Endothelial cell of umbilical vein (primary cell): ENCODE results near the gene PNPLA6. TPM values are rescaled to one million over a fixed set of nuclear protein-coding genes. Genes with fewer than 3 reads are reported as not detected.

ENCODE experiments used
- BruUV-seq: library from RNA; stranded (reverse); fragments of 400-500 nt; replicated peaks from 2 replicates; lab custom pipeline; 2021; lab: Mats Ljungman, UMichigan
- CTCF ChIA-PET: fragments of 300-600, 350-600 bp; sonication (Branson Sonifier 250); formaldehyde crosslinking; loops from one replicate; lab custom pipeline; 2021; ENCODE audit warnings: antibody characterized with exemption, inconsistent platforms; lab: Charles Lee
- POLR2A ChIA-PET: fragments of 300-600, 350-600 bp; sonication (Branson Sonifier 250); formaldehyde crosslinking; loops from one replicate; lab custom pipeline; 2021; ENCODE audit warnings: antibody characterized with exemption, inconsistent platforms; lab: Charles Lee
- DNase-seq: peaks from one replicate; pipeline ENCODE4 v3.0.0-alpha.2; 2011; ENCODE audit warnings: low read depth, low spot score
- FAIRE-seq: peaks from 2 replicates; lab custom pipeline; 2011; peaks lifted over from hg19 to GRCh38; lab: Jason Lieb, UNC
- H2AFZ ChIP-seq: 2 replicates; pipeline ENCODE4 v1.6.0; 2012; ENCODE audit warnings: low read depth, low read length, control low read depth, inconsistent platforms
- H3K27ac ChIP-seq: 2 replicates; pipeline ENCODE4 v1.5.1; 2011; ENCODE audit warnings: low read depth, mild to moderate bottlenecking, control low read depth, low read length, moderate library complexity; ENCODE audit not compliant: insufficient read depth
- H3K27me3 ChIP-seq, 2 experiments: 2 replicates each; pipeline versions ENCODE4 v1.6.0 to v1.6.1; 2011; ENCODE audit warnings: low read length in 2 of 2, mixed read lengths in 1 of 2; ENCODE audit not compliant: control insufficient read depth in 2 of 2, insufficient read depth in 2 of 2
- H3K36me3 ChIP-seq, 2 experiments: 2 replicates in 1 of 2; 3 replicates in 1 of 2; pipeline ENCODE4 v1.5.1; 2011; ENCODE audit warnings: low read length in 2 of 2, mild to moderate bottlenecking in 1 of 2, moderate library complexity in 1 of 2; ENCODE audit not compliant: control insufficient read depth in 2 of 2, insufficient read depth in 2 of 2; ENCODE audit errors: extremely low read depth in 1 of 2
- H3K4me1 ChIP-seq: 3 replicates; pipeline ENCODE4 v1.5.1; 2011; ENCODE audit warnings: mild to moderate bottlenecking, low read length; ENCODE audit not compliant: control insufficient read depth, insufficient read depth; ENCODE audit errors: extremely low read depth
- H3K4me2 ChIP-seq: 2 replicates; pipeline ENCODE4 v1.6.1; 2011; ENCODE audit warnings: low read length, control low read depth, mixed read lengths; ENCODE audit not compliant: insufficient read depth
- H3K4me3 ChIP-seq, 3 experiments: fragments of 200-600 bp in 1 of 3; sonication (generic), shearing (Covaris generic) in 1 of 3; replicated peaks in 1 of 3; 2 replicates each; pipeline ENCODE4 v1.5.1; 2011 to 2016; ENCODE audit warnings: control low read depth in 3 of 3, low read length in 3 of 3, mild to moderate bottlenecking in 2 of 3, inconsistent platforms in 1 of 3, low read depth in 1 of 3, moderate library complexity in 1 of 3; ENCODE audit not compliant: insufficient read depth in 1 of 3
- H3K79me2 ChIP-seq: 2 replicates; pipeline ENCODE4 v1.6.0; 2012; ENCODE audit warnings: low read length, inconsistent platforms; ENCODE audit not compliant: control insufficient read depth, insufficient read depth
- H3K9ac ChIP-seq: replicated peaks from 2 replicates; pipeline ENCODE3; 2011; ENCODE audit warnings: low read length, control low read depth; ENCODE audit not compliant: insufficient read depth; ENCODE audit errors: extremely low read depth
- H3K9me1 ChIP-seq: replicated peaks from 3 replicates; pipeline ENCODE4 v1.6.0; 2011; ENCODE audit warnings: mild to moderate bottlenecking, low read length; ENCODE audit not compliant: control insufficient read depth, insufficient read depth; ENCODE audit errors: extremely low read depth
- H3K9me3 ChIP-seq: replicated peaks from 2 replicates; pipeline ENCODE4 v1.5.1; 2012; ENCODE audit warnings: low read length, inconsistent platforms; ENCODE audit not compliant: control insufficient read depth, insufficient read depth
- H4K20me1 ChIP-seq: replicated peaks from 2 replicates; pipeline ENCODE3; 2011; ENCODE audit warnings: mild to moderate bottlenecking, low read length; ENCODE audit not compliant: control insufficient read depth, insufficient read depth; ENCODE audit errors: extremely low read depth
- EZH2 ChIP-seq: IDR thresholded peaks from 2 replicates; pipeline ENCODE4 v1.6.1; 2012; ENCODE audit warnings: borderline replicate concordance, low read depth, mild to moderate bottlenecking, moderate library complexity, low read length, inconsistent platforms; ENCODE audit not compliant: severe bottlenecking
- FOS ChIP-seq: IDR thresholded peaks from 2 replicates; pipeline ENCODE4 v1.6.1; 2011; ENCODE audit warnings: mild to moderate bottlenecking, low read length, moderate library complexity, borderline replicate concordance; ENCODE audit not compliant: insufficient read depth
- GATA2 ChIP-seq: IDR thresholded peaks from 2 replicates; pipeline ENCODE4 v1.7.0; 2011; ENCODE audit warnings: low read depth, mild to moderate bottlenecking, moderate library complexity, mixed read lengths, low read length; ENCODE audit not compliant: insufficient read length, insufficient read depth
- JUN ChIP-seq: IDR thresholded peaks from 2 replicates; pipeline ENCODE4 v1.6.1; 2011; ENCODE audit warnings: borderline replicate concordance, low read depth; ENCODE audit not compliant: insufficient read length, insufficient read depth
- MAX ChIP-seq: IDR thresholded peaks from 2 replicates; pipeline ENCODE4 v1.6.1; 2011; ENCODE audit not compliant: insufficient read depth, insufficient read length
- MYC ChIP-seq: IDR thresholded peaks from one replicate; pipeline ENCODE4 v1.6.1; 2011; ENCODE audit warnings: mild to moderate bottlenecking, low read depth, low read length
- POLR2A ChIP-seq: IDR thresholded peaks from 2 replicates; pipeline ENCODE4 v1.6.1; 2012; ENCODE audit warnings: low read depth, mild to moderate bottlenecking, control low read depth, low read length
- POLR2AphosphoS5 ChIP-seq: IDR thresholded peaks from 2 replicates; pipeline ENCODE4 v1.6.1; 2012; ENCODE audit warnings: low read depth, mild to moderate bottlenecking, control low read depth, low read length, moderate library complexity; ENCODE audit not compliant: insufficient read depth
- dilution Hi-C: fragments of 300-500 bp; cut with MboI; formaldehyde crosslinking; loops from one replicate; pipeline ENCODE4 v1.15.0; 2019; ENCODE audit warnings: low sequenced_read_pairs; ENCODE audit not compliant: extremely low pct_ligation_motif_present
- intact Hi-C: fragments of 100-400 bp; cut with micrococcal nuclease; formaldehyde crosslinking; loops from one replicate; pipeline ENCODE4 v1.10.0; 2022
- polyA plus RNA-seq, 4 experiments: library from polyadenylated mRNA; depleted of rRNA in 3 of 4; stranded (reverse) in 3 of 4; unstranded in 1 of 4; fragments of >200 nt; gene quantifications; 2 replicates each; pipeline versions ENCODE4 v1.2.1 to v1.2.3, GENCODE V29; 2011 to 2012; ENCODE audit warnings: missing spikeins in 1 of 4
- total RNA-seq: library from RNA; stranded (reverse); gene quantifications from 2 replicates; pipeline ENCODE4 v1.2.3, GENCODE V29; 2021
- TF ChIP-seq, protein P1 (sequence below), 2 donors: IDR thresholded peaks; 1 replicate in 1 of 2; 2 replicates in 1 of 2; pipeline ENCODE4 v1.5.1; 2011; ENCODE audit warnings: low read length in 2 of 2, mild to moderate bottlenecking in 2 of 2, moderate library complexity in 2 of 2, control low read depth in 1 of 2, inconsistent platforms in 1 of 2, low read depth in 1 of 2; ENCODE audit not compliant: insufficient read depth in 1 of 2; ENCODE audit errors: extremely low read depth in 1 of 2

The PNPLA6 gene
- total and polyA plus RNA-seq, 2 donors (not counting 3 experiments of a cell fraction or from before 2014, with no cell fraction given) = 106 to 164 TPM

GRCh38 chr19:7554990-7555864, 19.7 kb downstream of the PNPLA6 start:
- ChIA-PET POLR2A (no interaction called here), CTCF (interaction anchor here (2.6 kb wide), 1 partner anchor 13 kb away, joined by 16 read pairs; no protein-coding TSS in a partner anchor)
- Histone ChIP-seq H3K79me2 (no peaks in the 10 kb centered on the region), H3K4me1 (no peaks in the 10 kb centered on the region), H3K9me1 (no peaks in the 10 kb centered on the region), H3K9me3 (no peaks in the 10 kb centered on the region), H2AFZ (no peak overlapping the region), H3K36me3 (peaks cover 3 to 42% of the 10 kb centered on the region in 2 experiments), H4K20me1 (no peaks in the 10 kb centered on the region), H3K4me2 (no peak overlapping the region), H3K27me3 (no peaks in the 10 kb centered on the region), H3K27ac (no peak overlapping the region), H3K4me3 (no peak overlapping the region), H3K9ac (no peak overlapping the region)
- FAIRE-seq (no peak), DNase-seq (no peak)
- dilution Hi-C loops (no loop called here), intact Hi-C loops (no loop called here)
- TF ChIP-seq MAX (no peak), POLR2A (no peak)
- BruUV-seq = TSS peak; percentile 35

- H3K79me2 ChIP-seq = no peaks in the 10 kb centered on the region
- H3K9me1 ChIP-seq = no peaks in the 10 kb centered on the region
- no peak overlapping the region for H2AFZ ChIP-seq
- no peak overlapping the region for H3K27ac ChIP-seq
- intact Hi-C loops (no loop called here), dilution Hi-C loops (no loop called here)
- H3K9ac ChIP-seq = no peak overlapping the region
- no peaks in the 10 kb centered on the region for H4K20me1 ChIP-seq
- TF ChIP-seq POLR2A (no peak), JUN (no peak), FOS (no peak), MYC (no peak), EZH2 (no peak), POLR2AphosphoS5 (no peak), GATA2 (no peak), MAX (no peak)
- TF ChIP-seq, protein P1, sequence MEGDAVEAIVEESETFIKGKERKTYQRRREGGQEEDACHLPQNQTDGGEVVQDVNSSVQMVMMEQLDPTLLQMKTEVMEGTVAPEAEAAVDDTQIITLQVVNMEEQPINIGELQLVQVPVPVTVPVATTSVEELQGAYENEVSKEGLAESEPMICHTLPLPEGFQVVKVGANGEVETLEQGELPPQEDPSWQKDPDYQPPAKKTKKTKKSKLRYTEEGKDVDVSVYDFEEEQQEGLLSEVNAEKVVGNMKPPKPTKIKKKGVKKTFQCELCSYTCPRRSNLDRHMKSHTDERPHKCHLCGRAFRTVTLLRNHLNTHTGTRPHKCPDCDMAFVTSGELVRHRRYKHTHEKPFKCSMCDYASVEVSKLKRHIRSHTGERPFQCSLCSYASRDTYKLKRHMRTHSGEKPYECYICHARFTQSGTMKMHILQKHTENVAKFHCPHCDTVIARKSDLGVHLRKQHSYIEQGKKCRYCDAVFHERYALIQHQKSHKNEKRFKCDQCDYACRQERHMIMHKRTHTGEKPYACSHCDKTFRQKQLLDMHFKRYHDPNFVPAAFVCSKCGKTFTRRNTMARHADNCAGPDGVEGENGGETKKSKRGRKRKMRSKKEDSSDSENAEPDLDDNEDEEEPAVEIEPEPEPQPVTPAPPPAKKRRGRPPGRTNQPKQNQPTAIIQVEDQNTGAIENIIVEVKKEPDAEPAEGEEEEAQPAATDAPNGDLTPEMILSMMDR (IDR thresholded peaks at IDR 0.05; ENCODE audit: extremely low read depth in 1 of 2, insufficient read depth in 1 of 2, low read depth in 1 of 2, low read length in 2 of 2) = no peak
- no peak for FAIRE-seq
- no TSS peak for BruUV-seq
- no peaks in the 10 kb centered on the region for H3K9me3 ChIP-seq
- POLR2A ChIA-PET = no interaction called here
- H3K36me3 ChIP-seq = peaks cover 3 to 43% of the 10 kb centered on the region in 2 experiments
- DNase-seq = no peak
- no peaks in the 10 kb centered on the region for H3K27me3 ChIP-seq
- no peaks in the 10 kb centered on the region for H3K4me1 ChIP-seq
- no peak overlapping the region for H3K4me3 ChIP-seq
- H3K4me2 ChIP-seq = no peak overlapping the region
- CTCF ChIA-PET = interaction anchor here (3.6 kb wide), 1 partner anchor 11 kb away, joined by 22 read pairs; no protein-coding TSS in a partner anchor
These were observed 21.3 kb downstream of the PNPLA6 start for GRCh38 chr19:7556696-7557315.
